K562 (cell line): ENCODE measurements around the gene ANKRD13A. TPM values are rescaled to one million over a fixed set of nuclear protein-coding genes. Genes with fewer than 3 reads are reported as not detected.

Source experiments
- GATAD2B ChIP-seq: fragments of 450-650 bp; IDR thresholded peaks from 2 replicates; pipeline ENCODE4 v1.6.1; 2017; ENCODE audit warnings: mild to moderate bottlenecking, borderline replicate concordance
- HDAC1 ChIP-seq, 2 experiments: fragments of 450-650 bp; IDR thresholded peaks; 2 replicates each; pipeline ENCODE4 v1.6.1; 2016 to 2017; ENCODE audit warnings: inconsistent platforms in 1 of 2, mild to moderate bottlenecking in 1 of 2, moderate library complexity in 1 of 2
- MGA ChIP-seq: fragments of 450-650 bp; IDR thresholded peaks from 2 replicates; pipeline ENCODE4 v1.6.1; 2016; ENCODE audit warnings: mild to moderate bottlenecking, moderate library complexity
- PHF21A ChIP-seq: fragments of 450-650 bp; IDR thresholded peaks from 2 replicates; pipeline ENCODE4 v1.6.1; 2017; ENCODE audit warnings: low read depth, borderline replicate concordance
- POLR2A ChIP-seq: fragments of 450-650 bp; conservative IDR thresholded peaks from 2 replicates; pipeline ENCODE4 v1.6.1; 2016
- TRIM28 ChIP-seq: fragments of 450-650 bp; IDR thresholded peaks from 2 replicates; pipeline ENCODE4 v1.6.1; 2017
- ZNF232 ChIP-seq: sonication (generic); formaldehyde crosslinking; IDR thresholded peaks from 2 replicates; pipeline ENCODE4 v1.8.0; 2022; ENCODE audit warnings: mild to moderate bottlenecking, missing genetic modification reagents
- polyA plus RNA-seq, 8 experiments: library from polyadenylated mRNA; depleted of rRNA in 4 of 8; stranded (reverse) in 5 of 8; unstranded in 3 of 8; fragments of >200 nt; fragmentation: Nextera tagmentation in 2 of 8; fragmentation: Illumina TruSeq in 1 of 8; extraction: Ambion mirVana in 2 of 8; extraction: Trizol in 1 of 8; gene quantifications; 2 replicates each; pipeline versions ENCODE4 v1.2.1 to v1.2.3, GENCODE V29; 2011 to 2014; ENCODE audit warnings: inconsistent platforms in 1 of 8, missing spikeins in 1 of 8
- total RNA-seq, 7 experiments: library from RNA; depleted of rRNA in 6 of 7; stranded (reverse); fragments of >200 nt in 6 of 7; fragmentation: Illumina TruSeq in 2 of 7; extraction: Trizol in 2 of 7; gene quantifications; 2 replicates each; pipeline versions ENCODE4 v1.2.1 to v1.2.3, GENCODE V29; 2011 to 2021; ENCODE audit warnings: low replicate concordance in 1 of 7

ANKRD13A gene
- total and polyA plus RNA-seq, 9 of the 15 experiments (the other 6 are each of a cell fraction or from before 2014, with no cell fraction given), result 5.0 to 55.0 (median 41.5) TPM

- TF ChIP-seq MGA, result peak; percentile 36
- TF ChIP-seq TRIM28, result peak; percentile 27; the same call in 1 of the 2 replicates
- peak; percentile 76 for TF ChIP-seq POLR2A
- TF ChIP-seq ZNF232, result no peak
- peak; percentile 73; the same call in 1 of the 2 replicates for TF ChIP-seq GATAD2B
- peak; percentile 54 to 94; a peak in 3 of 4 replicates for TF ChIP-seq HDAC1 (IDR thresholded peaks at IDR 0.05)
- TF ChIP-seq PHF21A, result peak; percentile 81; the same call in 1 of the 2 replicates
Measured at GRCh38 chr12:110048242-110049027, 49.2 kb downstream of the ANKRD13A start, which contains the start of gene C12orf76 (continued).
